HUES64 (cell line): ENCODE measurements around the gene ARHGAP22.

Source experiments
- H3K27ac ChIP-seq: 2 replicates; pipeline ENCODE4 v1.7.0; 2013; ENCODE audit warnings: low read depth, low read length, inconsistent platforms
- H3K27me3 ChIP-seq: 2 replicates; pipeline ENCODE4 v1.6.1; 2013; ENCODE audit warnings: mild to moderate bottlenecking, low read length; ENCODE audit not compliant: insufficient read depth
- H3K36me3 ChIP-seq: 2 replicates; pipeline ENCODE4 v1.6.1; 2013; ENCODE audit warnings: mild to moderate bottlenecking, low read length; ENCODE audit not compliant: insufficient read depth
- H3K4me1 ChIP-seq: 2 replicates; pipeline ENCODE4 v1.6.1; 2013; ENCODE audit warnings: mild to moderate bottlenecking, low read length, moderate library complexity; ENCODE audit not compliant: insufficient read depth
- H3K4me3 ChIP-seq: 2 replicates; pipeline ENCODE4 v1.5.1; 2013; ENCODE audit warnings: mild to moderate bottlenecking, low read length, moderate library complexity
- H3K9ac ChIP-seq: 2 replicates; pipeline ENCODE4 v1.6.1; 2013; ENCODE audit warnings: mild to moderate bottlenecking, low read depth, low read length
- H3K9me3 ChIP-seq: 2 replicates; pipeline ENCODE4 v1.6.1; 2013; ENCODE audit warnings: low read depth, low read length; ENCODE audit not compliant: insufficient read depth
- WGBS: fragments of 150-250, 120-280 bp; methylation state at CpG from one replicate; pipeline ENCODE4 v1.1.7; 2013; ENCODE audit warnings: missing lambda C conversion rate; 5-methylcytosine and 5-hydroxymethylcytosine counted together

Gene ARHGAP22

GRCh38 chr10:48548531-48549135 is 56.2 kb downstream of the ARHGAP22 start:
- Histone ChIP-seq H3K36me3 (no peaks in the 10 kb centered on the region), H3K27me3 (no peaks in the 10 kb centered on the region), H3K27ac (no peak overlapping the region), H3K4me1 (no peaks in the 10 kb centered on the region; the same call in 1 of the 2 replicates), H3K9me3 (no peaks in the 10 kb centered on the region), H3K9ac (no peak overlapping the region), H3K4me3 (no peak overlapping the region)
- 91% methylated on average over 6 of the region's 7 CpGs for WGBS

- 0 out of 2 replicates have a peak, but pooled peaks cover 6% of the 10 kb centered on the region for H3K4me1 ChIP-seq
These were observed 56.9 kb downstream of the ARHGAP22 start for GRCh38 chr10:48547981-48548380.

GRCh38 chr10:48547061-48547895 is 57.6 kb downstream of the ARHGAP22 start:
- 93% methylated on average over 10 of the region's 10 CpGs for WGBS
- Histone ChIP-seq H3K9me3 (no peaks in the 10 kb centered on the region), H3K4me1 (0 out of 2 replicates have a peak, but pooled peaks cover 6% of the 10 kb centered on the region), H3K27ac (no peak overlapping the region), H3K27me3 (no peaks in the 10 kb centered on the region), H3K36me3 (no peaks in the 10 kb centered on the region), H3K4me3 (no peak overlapping the region), H3K9ac (no peak overlapping the region)

More at GRCh38 chr10:48547981-48548380, 56.9 kb downstream of the ARHGAP22 start:
- Histone ChIP-seq H3K36me3 (no peaks in the 10 kb centered on the region), H3K27ac (no peak overlapping the region), H3K4me3 (no peak overlapping the region), H3K9ac (no peak overlapping the region), H3K27me3 (no peaks in the 10 kb centered on the region), H3K9me3 (no peaks in the 10 kb centered on the region)
- WGBS, result 89% methylated on average over 10 of the region's 10 CpGs

- 92% methylated on average over 14 of the region's 14 CpGs for WGBS
- Histone ChIP-seq H3K9ac (no peak overlapping the region), H3K36me3 (no peaks in the 10 kb centered on the region), H3K9me3 (no peaks in the 10 kb centered on the region), H3K27ac (no peak overlapping the region), H3K27me3 (no peaks in the 10 kb centered on the region), H3K4me1 (peaks cover 6% of the 10 kb centered on the region; the same call in 1 of the 2 replicates), H3K4me3 (no peak overlapping the region)
These were observed 59.3 kb downstream of the ARHGAP22 start for GRCh38 chr10:48545462-48546145.

- Histone ChIP-seq H3K9ac (no peak overlapping the region), H3K36me3 (no peaks in the 10 kb centered on the region), H3K4me3 (no peak overlapping the region), H3K9me3 (no peaks in the 10 kb centered on the region), H3K4me1 (peaks cover 6% of the 10 kb centered on the region; the same call in 1 of the 2 replicates), H3K27ac (no peak overlapping the region), H3K27me3 (no peaks in the 10 kb centered on the region)
- 92% methylated on average over 2 of the region's 3 CpGs for WGBS
These were observed 61.6 kb downstream of the ARHGAP22 start for GRCh38 chr10:48543182-48543844.

GRCh38 chr10:48542471-48543181 is 62.2 kb downstream of the ARHGAP22 start:
- H3K4me1 ChIP-seq, result peaks cover 9% of the 10 kb centered on the region; the same call in 1 of the 2 replicates
- no peaks in the 10 kb centered on the region for H3K9me3 ChIP-seq
- H3K9ac ChIP-seq, result no peak overlapping the region
- H3K4me3 ChIP-seq, result no peak overlapping the region
- no peak overlapping the region for H3K27ac ChIP-seq
- H3K36me3 ChIP-seq, result no peaks in the 10 kb centered on the region
- 91% methylated on average over 6 of the region's 6 CpGs for WGBS
- no peaks in the 10 kb centered on the region for H3K27me3 ChIP-seq

GRCh38 chr10:48541144-48541795 is 63.6 kb downstream of the ARHGAP22 start:
- no peaks in the 10 kb centered on the region for H3K36me3 ChIP-seq

GRCh38 chr10:48538611-48539010 is 66.3 kb downstream of the ARHGAP22 start:
- H3K4me3 ChIP-seq, result no peak overlapping the region
- no peaks in the 10 kb centered on the region for H3K27me3 ChIP-seq
- peaks cover 35% of the 10 kb centered on the region for H3K4me1 ChIP-seq
- H3K27ac ChIP-seq, result no peak overlapping the region
- WGBS, result 84% methylated on average over 2 of the region's 2 CpGs
- no peaks in the 10 kb centered on the region for H3K9me3 ChIP-seq
- no peaks in the 10 kb centered on the region for H3K36me3 ChIP-seq
- H3K9ac ChIP-seq, result no peak overlapping the region

More at GRCh38 chr10:48541144-48541795, 63.6 kb downstream of the ARHGAP22 start:
- no peak overlapping the region for H3K9ac ChIP-seq
- H3K9me3 ChIP-seq, result no peaks in the 10 kb centered on the region
- no peaks in the 10 kb centered on the region for H3K27me3 ChIP-seq
- peaks cover 20% of the 10 kb centered on the region for H3K4me1 ChIP-seq
- H3K4me3 ChIP-seq, result no peak overlapping the region
- 93% methylated on average over 7 of the region's 7 CpGs for WGBS
- no peak overlapping the region for H3K27ac ChIP-seq

GRCh38 chr10:48536916-48537890 is 67.7 kb downstream of the ARHGAP22 start:
- no peaks in the 10 kb centered on the region for H3K36me3 ChIP-seq
- peak overlapping the region; percentile 15; the same call in 1 of the 2 replicates for H3K9ac ChIP-seq
- H3K27ac ChIP-seq, result peak overlapping the region; percentile 86
- WGBS, result 71% methylated on average over 13 of the region's 13 CpGs
- H3K4me3 ChIP-seq, result 0 out of 2 replicates have a peak overlapping the region, but pooled peaks have one; percentile 10
- peaks cover 31% of the 10 kb centered on the region for H3K4me1 ChIP-seq
- H3K27me3 ChIP-seq, result no peaks in the 10 kb centered on the region
- no peaks in the 10 kb centered on the region for H3K9me3 ChIP-seq
